Gastrocnemius medialis (tissue), 4 donors: ENCODE results near the gene SCGB1A1. TPM values are rescaled to one million over a fixed set of nuclear protein-coding genes. Genes with fewer than 3 reads are reported as not detected.

Experiments
- ATAC-seq, 2 donors: fragments of 150-250 bp; one replicate each; pipeline ENCODE4 v1.9.1; 2016
- DNase-seq, 2 donors: peaks; one replicate each; pipeline ENCODE4 v3.0.0-alpha.2; 2019
- H3K27ac ChIP-seq, 4 donors: fragments of 200-600 bp; sonication (generic); 1 replicate in 1 of 4; 2 replicates in 3 of 4; pipeline ENCODE4 v1.5.1; 2016 to 2018; ENCODE audit warnings: mild to moderate bottlenecking in 2 of 4, moderate library complexity in 1 of 4
- H3K27me3 ChIP-seq, 3 donors: fragments of 200-600 bp; sonication (generic) in 2 of 3; 1 replicate in 1 of 3; 2 replicates in 2 of 3; pipeline versions ENCODE4 v1.5.1 to v1.6.0; 2016 to 2019; ENCODE audit warnings: mild to moderate bottlenecking in 1 of 3, moderate library complexity in 1 of 3
- H3K36me3 ChIP-seq, 2 donors: fragments of 200-600 bp; sonication (generic) in 1 of 2; one replicate each; pipeline ENCODE4 v1.5.1; 2017 to 2018
- H3K4me1 ChIP-seq, 2 donors: fragments of 200-600 bp; sonication (generic) in 1 of 2; one replicate each; pipeline ENCODE4 v1.5.1; 2016 to 2017; ENCODE audit warnings: mild to moderate bottlenecking in 2 of 2
- H3K4me3 ChIP-seq, 4 donors: fragments of 200-600 bp; sonication (generic) in 3 of 4; 1 replicate in 1 of 4; 2 replicates in 3 of 4; pipeline ENCODE4 v1.5.1; 2016 to 2019; ENCODE audit warnings: mild to moderate bottlenecking in 2 of 4
- H3K9me3 ChIP-seq, 3 donors: fragments of 200-600 bp; sonication (generic) in 2 of 3; 1 replicate in 1 of 3; 2 replicates in 2 of 3; pipeline ENCODE4 v1.5.1; 2016 to 2019
- POLR2A ChIP-seq, 2 donors: fragments of 450-650 bp; IDR thresholded peaks; one replicate each; pipeline ENCODE4 v1.6.1; 2017; ENCODE audit warnings: antibody characterized with exemption in 2 of 2, mild to moderate bottlenecking in 2 of 2, moderate library complexity in 2 of 2
- in situ Hi-C, 4 donors: fragments of 200-750 bp; cut with MboI; loops; one replicate each; pipeline versions ENCODE4 v1.15.0 to v1.8.0; 2017; ENCODE audit warnings: low sequenced_read_pairs in 4 of 4
- intact Hi-C: fragments of 100-400 bp; cut with DNase I; formaldehyde crosslinking; loops from one replicate; pipeline ENCODE4 v1.15.1; 2023; ENCODE audit warnings: low total_unique reads
- total RNA-seq, 4 donors: library from RNA; depleted of rRNA; stranded (reverse); fragments of >200 nt; gene quantifications; one replicate each; pipeline versions ENCODE4 v1.1.0 to v1.2.3, GENCODE V29; 2016
- TF ChIP-seq, protein P1 (sequence below), 5 experiments: fragments of 450-650 bp in 3 of 5; fragments of 200-600 bp in 2 of 5; sonication (generic) in 2 of 5; IDR thresholded peaks in 4 of 5; conservative IDR thresholded peaks in 1 of 5; 1 replicate in 4 of 5; 2 replicates in 1 of 5; pipeline ENCODE4 v1.5.1; 2016 to 2019; ENCODE audit warnings: antibody characterized with exemption in 5 of 5, mild to moderate bottlenecking in 3 of 5, moderate library complexity in 3 of 5

The SCGB1A1 gene
- total RNA-seq, 4 donors from 2014 or later = not detected

DNA sequence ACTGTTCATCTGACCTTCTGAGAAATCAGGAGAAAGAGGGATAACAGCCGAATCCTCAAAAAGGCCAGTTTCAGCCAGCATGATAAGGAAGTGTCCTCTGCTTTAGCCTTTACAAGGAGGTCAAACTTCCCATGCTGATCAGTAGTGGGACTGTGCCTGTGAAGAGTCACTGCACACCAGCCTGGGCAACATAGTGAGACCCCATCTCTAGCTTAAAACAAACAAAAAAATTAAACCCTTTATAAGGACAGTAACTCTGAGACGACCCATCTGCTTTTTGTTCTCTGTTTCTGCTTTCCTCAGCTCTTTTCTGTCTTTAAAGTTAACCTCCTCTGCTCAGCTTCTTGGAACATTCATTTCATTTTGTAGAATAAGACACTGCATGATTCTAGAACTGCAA is 49.7 kb downstream of the SCGB1A1 start:
- no peaks in the 10 kb centered on the region for H3K36me3 ChIP-seq
- H3K4me1 ChIP-seq = no peaks in the 10 kb centered on the region
- H3K9me3 ChIP-seq = no peaks in the 10 kb centered on the region
- no peak for TF ChIP-seq POLR2A (IDR thresholded peaks at IDR 0.05)
- TF ChIP-seq, protein P1, sequence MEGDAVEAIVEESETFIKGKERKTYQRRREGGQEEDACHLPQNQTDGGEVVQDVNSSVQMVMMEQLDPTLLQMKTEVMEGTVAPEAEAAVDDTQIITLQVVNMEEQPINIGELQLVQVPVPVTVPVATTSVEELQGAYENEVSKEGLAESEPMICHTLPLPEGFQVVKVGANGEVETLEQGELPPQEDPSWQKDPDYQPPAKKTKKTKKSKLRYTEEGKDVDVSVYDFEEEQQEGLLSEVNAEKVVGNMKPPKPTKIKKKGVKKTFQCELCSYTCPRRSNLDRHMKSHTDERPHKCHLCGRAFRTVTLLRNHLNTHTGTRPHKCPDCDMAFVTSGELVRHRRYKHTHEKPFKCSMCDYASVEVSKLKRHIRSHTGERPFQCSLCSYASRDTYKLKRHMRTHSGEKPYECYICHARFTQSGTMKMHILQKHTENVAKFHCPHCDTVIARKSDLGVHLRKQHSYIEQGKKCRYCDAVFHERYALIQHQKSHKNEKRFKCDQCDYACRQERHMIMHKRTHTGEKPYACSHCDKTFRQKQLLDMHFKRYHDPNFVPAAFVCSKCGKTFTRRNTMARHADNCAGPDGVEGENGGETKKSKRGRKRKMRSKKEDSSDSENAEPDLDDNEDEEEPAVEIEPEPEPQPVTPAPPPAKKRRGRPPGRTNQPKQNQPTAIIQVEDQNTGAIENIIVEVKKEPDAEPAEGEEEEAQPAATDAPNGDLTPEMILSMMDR (IDR thresholded peaks at IDR 0.05 in 4 of 5, conservative IDR thresholded peaks at IDR 0.05 in 1 of 5) = no peak
- no peak overlapping the region for H3K4me3 ChIP-seq
- ATAC-seq (no peak), DNase-seq (no peak)
- in situ Hi-C loops = no loop called here
- H3K27me3 ChIP-seq = no peaks in the 10 kb centered on the region
- intact Hi-C loops = no loop called here
- H3K27ac ChIP-seq = no peak overlapping the region

DNA sequence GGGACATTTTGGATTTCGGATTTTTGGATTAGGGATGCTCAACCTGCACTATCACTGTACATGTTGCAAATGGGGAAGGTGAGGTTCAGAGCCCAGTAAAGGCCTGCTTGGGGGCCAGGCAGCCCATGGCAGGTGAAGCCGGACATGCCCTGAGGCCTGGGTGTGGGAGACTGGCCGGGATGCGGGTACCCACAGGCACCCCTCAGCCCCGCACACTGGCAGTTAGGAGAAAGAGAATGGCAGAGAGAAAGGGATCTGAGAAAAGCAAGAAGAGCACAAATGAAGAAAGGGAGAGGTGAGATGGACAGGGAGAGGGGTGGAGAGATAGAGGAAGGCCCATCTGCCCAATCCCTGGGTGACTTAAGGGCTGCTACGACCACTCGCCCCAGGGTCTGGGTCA is 52.8 kb downstream of the SCGB1A1 start:
- in situ Hi-C loops (no loop called here), intact Hi-C loops (no loop called here)
- TF ChIP-seq POLR2A (IDR thresholded peaks at IDR 0.05) = no peak
- TF ChIP-seq, protein P1 (IDR thresholded peaks at IDR 0.05 in 4 of 5, conservative IDR thresholded peaks at IDR 0.05 in 1 of 5) = no peak
- no peaks in the 10 kb centered on the region for H3K9me3 ChIP-seq
- H3K36me3 ChIP-seq = no peaks in the 10 kb centered on the region
- no peaks in the 10 kb centered on the region for H3K4me1 ChIP-seq
- no peak overlapping the region for H3K27ac ChIP-seq
- H3K4me3 ChIP-seq = no peak overlapping the region
- ATAC-seq = no peak
- H3K27me3 ChIP-seq = no peaks in the 10 kb centered on the region
- no peak for DNase-seq

DNA sequence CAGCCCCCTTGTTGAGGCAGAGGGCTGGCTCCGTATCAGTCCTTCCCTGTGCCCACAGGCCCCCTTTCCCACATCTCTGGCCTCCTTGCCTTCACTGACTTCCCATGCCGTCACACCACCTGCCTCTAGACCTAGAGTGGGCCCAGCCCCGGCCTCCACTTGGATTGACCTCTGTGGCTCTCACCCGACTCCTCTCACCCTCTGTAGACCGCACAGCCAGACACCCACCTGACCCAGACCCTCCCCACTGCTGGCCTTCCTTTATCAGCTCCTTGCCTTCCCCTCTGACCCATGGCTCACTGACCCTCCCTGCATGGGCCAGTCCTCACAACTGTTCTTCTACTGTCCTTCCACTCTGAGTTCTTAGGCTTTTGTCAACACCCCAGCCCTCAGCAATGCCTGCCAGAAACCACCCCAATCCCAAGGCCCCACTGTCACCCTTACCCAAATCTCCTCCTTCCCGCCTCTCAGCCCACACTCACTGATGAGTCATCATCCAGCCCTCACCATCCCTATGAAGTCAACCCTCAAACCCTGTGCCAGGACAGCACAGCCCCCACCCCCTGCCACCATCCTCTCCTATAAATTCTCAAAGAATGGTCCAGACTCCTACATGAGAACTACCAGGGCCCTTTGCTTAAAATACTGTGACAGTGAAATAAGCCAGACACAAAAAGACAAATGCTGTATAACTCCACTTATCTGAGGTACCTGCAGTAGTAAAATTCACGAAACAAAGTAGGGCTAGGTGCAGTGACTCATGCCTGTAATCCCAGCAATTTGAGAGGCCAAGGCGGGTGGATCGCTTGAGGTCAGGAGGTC is 53.4 kb downstream of the SCGB1A1 start:
- no peak overlapping the region for H3K4me3 ChIP-seq
- no peaks in the 10 kb centered on the region for H3K36me3 ChIP-seq
- no peak for ATAC-seq
- no peak for TF ChIP-seq POLR2A (IDR thresholded peaks at IDR 0.05)
- TF ChIP-seq, protein P1 (IDR thresholded peaks at IDR 0.05 in 4 of 5, conservative IDR thresholded peaks at IDR 0.05 in 1 of 5) = no peak
- in situ Hi-C loops = no loop called here
- DNase-seq = no peak
- H3K4me1 ChIP-seq = no peaks in the 10 kb centered on the region
- intact Hi-C loops = no loop called here
- H3K27me3 ChIP-seq = no peaks in the 10 kb centered on the region
- no peaks in the 10 kb centered on the region for H3K9me3 ChIP-seq
- no peak overlapping the region for H3K27ac ChIP-seq

Other genes starting within 250 kb of the SCGB1A1 start
- not detected for gene SCGB1D1, start 228.8 kb upstream of the SCGB1A1 start, total RNA-seq
- not detected for gene SCGB2A1, start 210.4 kb upstream of the SCGB1A1 start, total RNA-seq
- 1 to 10 TPM in 2 of 4 donors, not detected in 2; 2.2 to 3.0 TPM for gene SCGB1D2, start 176.8 kb upstream of the SCGB1A1 start, total RNA-seq
- gene SCGB2A2, start 148.9 kb upstream of the SCGB1A1 start, total RNA-seq = not detected
- gene SCGB1D4, start 120.0 kb upstream of the SCGB1A1 start, total RNA-seq = not detected
- 10 to 100 TPM in 2 of 4 donors, 1 to 10 TPM in 2; 6.4 to 24.6 (median 8.7) TPM for gene ASRGL1, start 81.6 kb upstream of the SCGB1A1 start, total RNA-seq
- gene AHNAK, start 127.8 kb downstream of the SCGB1A1 start, total RNA-seq = 1,000 to 10,000 TPM in 1 of 4 donors, 100 to 1,000 TPM in 3; 374 to 1,261 (median 571) TPM
- gene EEF1G, start 154.9 kb downstream of the SCGB1A1 start, total RNA-seq = 1,000 to 10,000 TPM; 1,797 to 2,946 (median 1,897) TPM
- gene TUT1, start 172.5 kb downstream of the SCGB1A1 start, total RNA-seq = 10 to 100 TPM in 3 of 4 donors, 1 to 10 TPM in 1; 7.8 to 15.7 (median 11.7) TPM
- gene MTA2, start 182.8 kb downstream of the SCGB1A1 start, total RNA-seq = 10 to 100 TPM; 28.0 to 47.1 (median 31.7) TPM
- gene EML3, start 193.7 kb downstream of the SCGB1A1 start, total RNA-seq = 1 to 10 TPM; 4.7 to 7.9 (median 7.0) TPM
- gene ROM1, start 194.2 kb downstream of the SCGB1A1 start, total RNA-seq = 1 to 10 TPM; 1.6 to 3.7 (median 2.7) TPM
- 10 to 100 TPM in 2 of 4 donors, 1 to 10 TPM in 2; 4.4 to 21.4 (median 9.8) TPM for gene B3GAT3, start 203.0 kb downstream of the SCGB1A1 start, total RNA-seq
- gene GANAB, start 227.6 kb downstream of the SCGB1A1 start, total RNA-seq = 10 to 100 TPM; 41.3 to 65.1 (median 59.5) TPM
- 10 to 100 TPM; 17.3 to 28.3 (median 21.3) TPM for gene INTS5, start 234.3 kb downstream of the SCGB1A1 start, total RNA-seq
- gene C11orf98, start 246.2 kb downstream of the SCGB1A1 start, total RNA-seq = 10 to 100 TPM; 36.1 to 44.7 (median 41.3) TPM
- gene CSKMT, start 246.3 kb downstream of the SCGB1A1 start, total RNA-seq = 1 to 10 TPM; 1.7 to 4.5 (median 2.8) TPM